ENCODE measurements around the gene ANHX.
"Not testable (repeated sequence)": the region's sequence is repeated elsewhere in the genome, so short reads cannot be mapped to it uniquely, and the experiment has no call there.

Gene ANHX

DNA sequence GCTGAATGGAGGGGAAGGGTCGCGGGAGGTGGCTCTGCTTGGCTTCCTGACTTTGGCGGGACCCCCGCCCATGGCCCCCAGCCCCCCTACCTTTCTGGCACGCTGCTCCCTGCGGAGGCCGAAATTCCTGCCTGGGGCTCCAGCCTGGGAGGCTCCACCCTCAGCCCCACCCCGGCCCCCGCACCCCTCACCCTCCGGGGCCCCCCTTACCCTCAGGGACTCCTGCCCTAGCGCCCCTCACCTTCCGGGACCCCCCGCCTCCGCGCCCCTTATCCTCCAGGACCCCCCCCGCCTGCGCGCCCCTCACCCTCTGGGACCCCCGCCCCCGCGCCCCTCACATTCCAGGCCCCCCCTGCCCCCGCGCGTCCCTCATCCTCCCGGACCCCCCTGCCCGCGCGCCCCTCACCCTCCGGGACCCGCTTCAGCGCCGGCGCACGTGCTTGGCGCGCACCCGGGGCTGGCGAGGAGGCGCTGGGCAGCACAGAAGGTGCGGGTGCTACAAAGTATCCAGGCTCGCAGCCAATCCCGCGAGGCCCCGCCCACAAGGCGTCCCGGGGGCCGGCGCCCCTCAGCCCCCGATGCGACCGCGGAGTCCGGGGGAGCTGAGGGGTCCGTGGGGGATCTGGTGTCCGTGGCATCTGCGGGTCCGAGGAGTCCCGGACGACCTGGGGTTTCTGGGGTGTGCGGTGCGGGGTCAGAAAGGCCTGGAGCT, at the start of gene ANHX:
TSS of gene ANHX (minus strand) at position 477 of the 712 bp plus-strand sequence. CDS start 1,521 bp downstream, outside the sequence.
- DNase-seq = no peak

- DNase-seq = not testable (repeated sequence)
Measured at GRCh38 chr12:133264668-133265067, 29.0 kb upstream of the ANHX start.

DNA sequence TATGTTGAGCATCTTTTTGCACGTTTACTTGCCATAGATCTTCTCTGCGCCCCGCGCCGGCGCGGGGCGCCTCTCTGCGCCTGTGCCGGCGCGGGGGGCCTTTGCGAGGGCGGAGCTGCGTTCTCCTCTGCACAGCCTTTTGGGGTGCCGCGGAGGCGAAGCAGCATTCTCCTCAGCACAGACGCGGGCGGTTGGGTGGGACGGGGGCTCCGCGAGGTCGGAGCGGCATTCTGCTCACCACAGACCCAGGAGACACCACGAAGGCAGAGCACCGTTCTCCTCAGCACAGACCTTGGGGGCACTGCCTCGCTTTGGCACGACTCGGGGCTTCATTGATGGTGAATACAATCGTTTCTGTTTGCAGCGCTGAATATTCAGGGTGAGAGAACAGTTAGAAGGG, 28.5 kb upstream of the ANHX start:
- no peak for DNase-seq

GRCh38 chr12:133256321-133256720, 20.6 kb upstream of the ANHX start:
- no peak for DNase-seq

DNA sequence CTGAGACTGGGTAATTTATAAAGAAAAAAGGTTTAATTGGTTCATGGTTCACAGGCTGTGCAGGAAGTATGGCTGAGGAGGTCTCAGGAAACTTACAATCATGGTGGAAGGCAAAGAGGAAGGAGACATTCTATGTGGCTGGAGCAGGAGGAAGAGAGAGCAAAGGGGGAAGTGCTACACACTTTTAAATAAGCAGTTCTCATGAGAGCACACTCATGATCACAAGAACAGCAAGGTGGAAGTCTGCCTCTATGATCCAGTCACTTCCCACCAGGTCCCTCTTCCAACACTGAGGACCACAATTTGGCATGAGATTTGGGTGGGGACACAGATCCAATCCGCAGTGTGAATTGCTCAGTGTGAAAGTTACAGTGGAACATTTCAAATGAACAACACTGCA, 20.2 kb upstream of the ANHX start:
- DNase-seq = not testable (repeated sequence)

GRCh38 chr12:133251732-133252131, 16.1 kb upstream of the ANHX start:
- DNase-seq = no peak

DNA sequence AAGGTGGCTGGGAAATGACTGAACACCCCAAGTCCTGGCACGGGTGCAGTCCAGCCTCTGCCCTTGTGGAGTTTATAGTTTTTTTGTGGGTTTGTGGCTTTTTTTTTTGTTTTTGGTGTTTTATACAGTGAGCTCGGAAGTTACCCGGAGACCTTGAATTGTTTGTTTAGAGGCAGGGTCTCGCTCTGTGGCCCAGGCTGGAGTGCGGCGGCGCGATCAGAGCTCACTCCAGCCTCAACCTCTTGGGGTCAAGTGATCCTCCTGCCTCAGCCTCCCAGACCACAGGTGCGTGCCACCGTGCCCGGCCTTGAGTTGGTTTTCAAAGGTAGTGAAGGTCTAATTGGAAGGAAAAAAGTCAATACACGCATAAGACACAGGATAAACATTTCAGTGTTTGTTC, 879 bp upstream of the ANHX start:
- no peak for DNase-seq

DNA sequence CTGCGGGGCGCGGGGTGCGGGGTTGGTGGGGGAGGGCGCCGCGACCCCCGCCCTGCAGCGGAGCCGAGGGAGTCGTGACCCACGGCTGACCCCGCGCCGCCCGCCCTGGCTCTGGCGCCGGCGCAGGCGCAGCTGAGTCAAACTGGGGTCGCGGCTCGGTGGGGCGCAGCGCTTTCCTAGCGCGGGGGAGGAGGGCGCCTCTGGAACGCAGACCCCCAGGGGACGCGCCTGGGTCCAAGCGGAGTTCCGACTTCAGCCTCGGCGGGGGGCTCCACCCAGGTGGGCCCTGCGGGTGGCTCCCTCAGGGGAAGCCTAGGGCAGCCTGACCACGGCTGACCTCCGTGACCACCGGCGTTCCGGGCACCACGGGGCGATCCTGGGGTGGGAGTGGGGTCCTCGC, 467 bp upstream of the ANHX start:
- no peak for DNase-seq

DNA sequence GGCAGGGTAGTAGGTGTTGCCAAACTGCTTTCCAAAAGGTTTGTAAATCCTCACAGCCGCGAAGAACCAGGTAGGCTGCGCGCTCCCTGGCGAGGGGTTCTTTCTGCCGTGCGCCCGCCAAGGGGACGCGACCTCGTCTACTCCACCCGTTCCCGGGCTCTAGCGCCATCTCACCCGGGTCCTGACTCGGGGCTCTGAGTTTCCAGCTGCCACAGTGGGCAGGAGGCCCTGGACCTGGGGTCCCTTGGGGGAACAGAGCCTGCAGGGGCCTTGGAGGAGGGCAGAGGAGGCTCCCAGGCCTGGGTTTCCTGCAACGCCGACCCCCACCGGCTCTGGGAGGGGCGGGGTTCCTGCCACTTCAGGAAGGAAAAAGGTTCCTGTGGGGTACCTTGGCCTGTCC, 706 bp downstream of the ANHX start:
- DNase-seq = no peak

- DNase-seq = no peak
Measured at GRCh38 chr12:133233993-133234564, 1.6 kb downstream of the ANHX start.

DNA sequence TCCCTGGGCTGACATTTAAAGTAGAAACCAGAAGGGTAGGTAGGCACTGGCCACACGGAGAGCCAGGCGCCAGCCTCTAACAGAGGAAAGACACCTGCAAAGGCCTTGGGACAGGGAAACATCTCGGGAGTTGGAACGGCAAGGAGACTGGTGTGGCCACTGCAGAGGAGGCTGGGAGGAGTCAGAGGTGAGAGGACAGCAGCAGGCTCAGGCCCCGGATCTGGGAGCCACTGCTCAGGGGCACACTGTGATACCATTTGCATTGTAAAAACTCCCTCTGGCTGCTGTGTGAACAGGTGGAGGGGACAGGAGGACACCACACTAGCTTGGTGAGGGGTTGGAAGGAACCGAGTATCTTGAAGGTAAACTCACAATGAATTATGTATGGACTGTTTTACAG, 2.7 kb downstream of the ANHX start:
- no peak for DNase-seq

DNA sequence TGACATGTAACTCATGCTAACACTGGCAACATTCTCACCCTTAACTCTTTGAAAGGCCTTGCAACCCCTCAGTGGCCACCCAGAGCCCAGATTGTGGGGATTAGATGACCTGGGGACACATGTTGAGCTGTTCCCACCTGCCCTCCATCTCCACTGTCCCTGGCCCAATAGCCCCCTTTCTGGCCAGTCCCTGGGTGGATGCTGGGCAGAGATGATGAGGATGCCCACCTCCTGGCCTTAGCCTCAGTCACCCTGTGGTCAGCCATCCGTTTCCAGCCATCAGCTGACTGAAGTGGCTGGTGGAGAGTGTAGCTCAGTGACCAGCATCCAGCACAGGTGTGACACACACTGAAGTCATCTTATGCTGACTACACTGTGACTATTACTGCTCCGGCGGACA, 4.7 kb downstream of the ANHX start:
- no peak for DNase-seq

GRCh38 chr12:133227281-133227852, 8.3 kb downstream of the ANHX start:
- DNase-seq = no peak

- no peak for DNase-seq
Measured at GRCh38 chr12:133226690-133227089, 9.0 kb downstream of the ANHX start.

- no peak for DNase-seq
Measured at GRCh38 chr12:133225527-133225926, 10.2 kb downstream of the ANHX start.

GRCh38 chr12:133222211-133222610, 13.5 kb downstream of the ANHX start:
- no peak for DNase-seq

DNA sequence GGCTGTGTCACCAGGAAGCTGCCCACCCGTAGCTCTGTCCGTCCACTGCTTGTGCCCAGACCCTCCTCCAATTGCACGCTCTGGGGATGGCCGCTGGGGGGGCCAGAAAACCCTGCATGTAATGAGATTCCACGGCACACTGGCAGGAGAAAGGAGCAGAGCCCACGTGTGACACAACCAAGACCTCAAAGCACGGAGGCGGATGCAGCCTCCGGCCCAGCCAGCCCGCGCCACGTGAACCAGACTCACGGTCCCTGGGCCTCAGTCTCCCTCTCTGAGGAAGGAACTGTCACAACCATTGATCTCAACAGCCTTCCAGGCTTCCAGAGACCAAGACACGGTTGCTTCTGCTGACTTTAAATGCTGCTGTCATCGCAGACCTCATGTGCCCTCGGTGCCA, 14.4 kb downstream of the ANHX start:
- DNase-seq = no peak

- no peak for DNase-seq
Measured at GRCh38 chr12:133220521-133220920, 15.2 kb downstream of the ANHX start.

DNA sequence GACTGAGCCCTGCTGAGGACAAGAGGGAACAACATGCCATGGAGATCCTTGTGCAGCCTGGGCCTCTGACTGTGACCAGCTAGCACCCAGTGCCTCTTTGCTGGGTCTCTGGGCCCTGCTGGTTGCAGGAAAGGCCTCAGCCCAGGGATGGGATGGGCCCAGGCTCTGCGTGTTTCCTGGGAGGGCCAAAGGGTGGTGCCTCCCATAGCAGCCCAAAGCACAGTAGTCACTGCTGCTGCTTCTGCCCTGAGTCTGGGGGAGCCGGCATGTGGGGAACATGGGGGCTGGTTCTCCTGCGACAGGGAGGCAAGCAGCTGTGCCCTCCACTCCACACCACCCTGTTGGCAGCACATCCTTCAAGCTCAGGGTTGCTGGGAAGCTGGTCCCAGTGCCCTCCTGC, 18.5 kb downstream of the ANHX start:
- no peak for DNase-seq

DNA sequence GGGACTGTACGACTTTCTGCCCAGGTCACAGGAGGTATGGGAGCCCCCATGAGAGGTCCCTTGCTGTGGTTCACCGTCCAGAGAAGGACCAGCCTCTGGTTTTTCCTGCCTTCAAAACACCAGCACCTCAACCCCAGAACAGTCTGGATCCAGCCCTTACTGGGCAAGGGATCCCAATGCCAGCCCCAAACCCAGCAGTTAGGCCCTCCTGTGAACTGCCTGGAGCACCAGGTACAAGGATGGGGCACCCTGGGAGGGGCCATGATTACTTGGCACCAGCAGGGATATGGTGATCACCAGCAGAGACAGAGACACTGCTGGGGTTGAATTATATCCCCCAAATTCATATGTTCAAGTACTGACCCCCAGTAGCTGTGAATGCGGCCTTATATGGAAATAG, 20.0 kb downstream of the ANHX start:
- DNase-seq = no peak

DNA sequence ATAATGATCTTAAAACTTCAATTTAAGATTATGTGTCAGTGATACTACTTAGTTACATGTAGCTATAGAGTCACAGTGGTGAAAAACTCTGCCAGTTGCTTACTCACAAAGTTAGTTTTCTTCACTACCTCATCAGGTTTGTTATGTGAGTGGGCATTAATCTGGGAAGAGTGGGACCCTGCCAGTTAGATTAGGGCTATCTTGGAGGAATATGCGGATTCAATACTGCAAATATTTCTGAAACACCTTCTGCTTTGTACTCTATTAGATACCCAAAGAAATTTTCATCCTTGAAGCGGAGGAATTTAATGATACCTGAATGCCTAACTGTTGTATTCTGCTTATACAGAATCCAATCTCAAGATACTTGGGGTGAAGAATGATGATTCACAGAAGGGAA, 29.3 kb downstream of the ANHX start:
- no peak for DNase-seq

GRCh38 chr12:133204264-133204603, 31.4 kb downstream of the ANHX start:
- no peak for DNase-seq

DNA sequence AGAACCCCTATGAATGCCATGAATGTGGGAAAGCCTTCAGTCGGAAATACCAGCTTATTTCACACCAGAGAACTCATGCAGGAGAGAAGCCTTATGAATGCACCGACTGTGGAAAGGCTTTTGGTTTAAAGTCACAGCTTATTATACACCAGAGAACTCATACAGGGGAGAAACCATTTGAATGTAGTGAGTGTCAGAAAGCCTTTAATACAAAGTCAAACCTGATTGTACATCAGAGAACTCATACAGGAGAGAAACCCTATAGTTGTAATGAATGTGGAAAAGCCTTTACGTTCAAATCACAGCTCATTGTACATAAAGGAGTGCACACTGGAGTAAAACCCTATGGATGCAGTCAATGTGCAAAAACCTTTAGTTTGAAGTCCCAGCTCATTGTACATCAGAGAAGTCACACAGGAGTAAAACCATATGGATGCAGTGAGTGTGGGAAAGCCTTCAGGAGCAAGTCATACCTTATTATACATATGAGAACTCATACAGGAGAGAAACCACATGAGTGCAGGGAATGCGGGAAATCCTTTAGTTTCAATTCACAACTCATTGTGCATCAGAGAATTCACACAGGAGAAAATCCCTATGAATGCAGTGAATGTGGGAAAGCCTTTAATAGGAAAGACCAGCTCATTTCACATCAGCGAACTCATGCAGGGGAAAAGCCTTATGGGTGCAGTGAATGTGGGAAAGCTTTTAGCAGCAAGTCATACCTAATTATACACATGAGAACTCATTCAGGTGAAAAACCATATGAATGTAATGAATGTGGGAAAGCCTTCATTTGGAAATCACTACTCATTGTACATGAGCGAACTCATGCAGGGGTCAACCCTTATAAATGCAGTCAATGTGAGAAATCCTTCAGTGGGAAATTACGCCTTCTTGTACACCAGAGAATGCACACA, 32.1 kb downstream of the ANHX start:
- no peak for DNase-seq
